Measurements from ENCODE around the gene SPATA16.
"Not testable (repeated sequence)": the region's sequence is repeated elsewhere in the genome, so short reads cannot be mapped to it uniquely, and the experiment has no call there.

Gene SPATA16

GRCh38 chr3:172918568-172919296, 222.3 kb downstream of the SPATA16 start:
- no peak overlapping the region for H3K4me3 ChIP-seq (ENCODE audit: low read length)
- TF ChIP-seq ZNF274 (IDR thresholded peaks at IDR 0.05; ENCODE audit: low read depth, low read length) = no peak

- no peak for TF ChIP-seq ZNF274 (IDR thresholded peaks at IDR 0.05; ENCODE audit: low read depth, low read length)
- H3K4me3 ChIP-seq (ENCODE audit: low read length) = no peak overlapping the region
Observed at GRCh38 chr3:172918165-172918564, 222.9 kb downstream of the SPATA16 start.

GRCh38 chr3:172915911-172916514, 225.0 kb downstream of the SPATA16 start:
- no peak for TF ChIP-seq ZNF274 (IDR thresholded peaks at IDR 0.05; ENCODE audit: low read depth, low read length)
- no peak overlapping the region for H3K4me3 ChIP-seq (ENCODE audit: low read length)

- no peak overlapping the region for H3K4me3 ChIP-seq (ENCODE audit: low read length)
- TF ChIP-seq ZNF274 (IDR thresholded peaks at IDR 0.05; ENCODE audit: low read depth, low read length) = no peak
Observed at GRCh38 chr3:172914854-172915253, 226.2 kb downstream of the SPATA16 start.

- no peak overlapping the region for H3K4me3 ChIP-seq (ENCODE audit: low read length)
- no peak for TF ChIP-seq ZNF274 (IDR thresholded peaks at IDR 0.05; ENCODE audit: low read depth, low read length)
Observed at GRCh38 chr3:172913911-172914655, 227.0 kb downstream of the SPATA16 start.

- H3K4me3 ChIP-seq (ENCODE audit: low read length) = no peak overlapping the region
- no peak for TF ChIP-seq ZNF274 (IDR thresholded peaks at IDR 0.05; ENCODE audit: low read depth, low read length)
Observed at GRCh38 chr3:172911142-172911541, 229.9 kb downstream of the SPATA16 start.

GRCh38 chr3:172908771-172909270, 232.2 kb downstream of the SPATA16 start:
- no peak for TF ChIP-seq ZNF274 (IDR thresholded peaks at IDR 0.05; ENCODE audit: low read depth, low read length)
- H3K4me3 ChIP-seq (ENCODE audit: low read length) = no peak overlapping the region

- TF ChIP-seq ZNF274 (IDR thresholded peaks at IDR 0.05; ENCODE audit: low read depth, low read length) = no peak
- no peak overlapping the region for H3K4me3 ChIP-seq (ENCODE audit: low read length)
Observed at GRCh38 chr3:172905451-172905850, 235.6 kb downstream of the SPATA16 start.

- no peak for TF ChIP-seq ZNF274 (IDR thresholded peaks at IDR 0.05; ENCODE audit: low read depth, low read length)
Observed at GRCh38 chr3:172904711-172905373, 236.2 kb downstream of the SPATA16 start.

GRCh38 chr3:172903642-172904320, 237.3 kb downstream of the SPATA16 start:
- H3K4me3 ChIP-seq (ENCODE audit: low read length) = no peak overlapping the region
- TF ChIP-seq ZNF274 (IDR thresholded peaks at IDR 0.05; ENCODE audit: low read depth, low read length) = no peak

More at GRCh38 chr3:172904711-172905373, 236.2 kb downstream of the SPATA16 start:
- no peak overlapping the region for H3K4me3 ChIP-seq (ENCODE audit: low read length)

GRCh38 chr3:172892158-172892557, 248.9 kb downstream of the SPATA16 start:
- no peak for TF ChIP-seq ZNF274 (IDR thresholded peaks at IDR 0.05; ENCODE audit: low read depth, low read length)
- H3K4me3 ChIP-seq (ENCODE audit: low read length) = no peak overlapping the region

- TF ChIP-seq ZNF274 (IDR thresholded peaks at IDR 0.05; ENCODE audit: low read depth, low read length) = no peak
- H3K4me3 ChIP-seq (ENCODE audit: low read length) = no peak overlapping the region
Observed at GRCh38 chr3:172885704-172886103, 255.3 kb downstream of the SPATA16 start.

- no peak overlapping the region for H3K4me3 ChIP-seq (ENCODE audit: low read length)
- no peak for TF ChIP-seq ZNF274 (IDR thresholded peaks at IDR 0.05; ENCODE audit: low read depth, low read length)
Observed at GRCh38 chr3:172882563-172882962, 258.5 kb downstream of the SPATA16 start.

GRCh38 chr3:172879381-172879780, 261.7 kb downstream of the SPATA16 start:
- H3K4me3 ChIP-seq (ENCODE audit: low read length) = not testable (repeated sequence)

All from GM08714 (cell line).